ENCODE measurements around the gene NOS3.

GRCh38 chr7:150986099-150986512 is 4.7 kb upstream of the NOS3 start:
- no peak for TF ChIP-seq POLR2A (IDR thresholded peaks at IDR 0.05)
- TF ChIP-seq CTCF (IDR thresholded peaks at IDR 0.05), result peak in 3 of 4 experiments; percentile 36 to 60 (median 55)
- no peak for TF ChIP-seq POLR2AphosphoS5 (IDR thresholded peaks at IDR 0.05)

Measured in prostate gland (tissue), 2 donors.